K562 (cell line): Measurements from ENCODE around the gene ANKRD34A. TPM values are rescaled to one million over a fixed set of nuclear protein-coding genes. Genes with fewer than 3 reads are reported as not detected.

Source experiments
- BRD9 ChIP-seq: fragments of 450-650 bp; IDR thresholded peaks from 2 replicates; pipeline ENCODE4 v1.6.1; 2018; ENCODE audit warnings: low read depth; ENCODE audit not compliant: partially characterized antibody
- CREM ChIP-seq: IDR thresholded peaks from 2 replicates; pipeline ENCODE4 v1.6.1; 2014; ENCODE audit warnings: antibody characterized with exemption, low read depth
- FOXK1 ChIP-seq: sonication (generic); formaldehyde crosslinking; IDR thresholded peaks from 2 replicates; pipeline ENCODE4 v1.8.0; 2022; ENCODE audit warnings: missing genetic modification reagents, mild to moderate bottlenecking, borderline replicate concordance
- FOXO4 ChIP-seq: fragments of 450-650 bp; formaldehyde crosslinking; IDR thresholded peaks from 2 replicates; pipeline ENCODE4 v1.4.0; 2020; ENCODE audit warnings: mild to moderate bottlenecking, moderate library complexity
- HLTF ChIP-seq: fragments of 450-650 bp; IDR thresholded peaks from 2 replicates; pipeline ENCODE4 v1.6.1; 2016
- NR2C2 ChIP-seq, 2 experiments: fragments of 200-800 bp in 1 of 2; sonication (Bioruptor generic) in 1 of 2; sonication (generic) in 1 of 2; formaldehyde crosslinking in 1 of 2; IDR thresholded peaks; 2 replicates each; pipeline versions ENCODE4 v1.6.1 to v1.8.0; 2016 to 2022; ENCODE audit warnings: mild to moderate bottlenecking in 1 of 2, missing compliant biosample characterization in 1 of 2, missing genetic modification characterization in 1 of 2, missing genetic modification reagents in 1 of 2
- PTBP1 ChIP-seq: fragments of 200-400 bp; formaldehyde crosslinking; IDR thresholded peaks from 2 replicates; pipeline ENCODE4 v1.6.1; 2017; ENCODE audit warnings: low read depth, low read length
- RHOXF2B ChIP-seq: fragments of 250-450 bp; sonication (Bioruptor Pico); conservative IDR thresholded peaks from 2 replicates; pipeline ENCODE4 v1.5.1; 2021
- SP1 ChIP-seq: sonication (generic); formaldehyde crosslinking; IDR thresholded peaks from 2 replicates; pipeline ENCODE4 v1.8.1; 2022; ENCODE audit warnings: mild to moderate bottlenecking, missing genetic modification reagents
- SRSF7 ChIP-seq: fragments of 200-400 bp; formaldehyde crosslinking; optimal IDR thresholded peaks from 2 replicates; pipeline ENCODE3; 2017; ENCODE audit warnings: mild to moderate bottlenecking, low read depth, low read length
- TCF7 ChIP-seq: sonication (generic); IDR thresholded peaks from 2 replicates; pipeline ENCODE4 v1.6.1; 2016; ENCODE audit warnings: antibody characterized with exemption, borderline replicate concordance
- ZKSCAN8 ChIP-seq: fragments of 200-800 bp; sonication (Bioruptor generic); IDR thresholded peaks from 2 replicates; pipeline ENCODE4 v1.6.1; 2016; ENCODE audit warnings: missing genetic modification characterization, missing compliant biosample characterization
- ZNF347 ChIP-seq: fragments of 450-650 bp; formaldehyde crosslinking; IDR thresholded peaks from 2 replicates; pipeline ENCODE4 v1.4.0; 2020; ENCODE audit warnings: low read depth, mild to moderate bottlenecking, moderate library complexity
- polyA plus RNA-seq, 8 experiments: library from polyadenylated mRNA; depleted of rRNA in 4 of 8; stranded (reverse) in 5 of 8; unstranded in 3 of 8; fragments of >200 nt; fragmentation: Nextera tagmentation in 2 of 8; fragmentation: Illumina TruSeq in 1 of 8; extraction: Ambion mirVana in 2 of 8; extraction: Trizol in 1 of 8; gene quantifications; 2 replicates each; pipeline versions ENCODE4 v1.2.1 to v1.2.3, GENCODE V29; 2011 to 2014; ENCODE audit warnings: inconsistent platforms in 1 of 8, missing spikeins in 1 of 8
- total RNA-seq, 7 experiments: library from RNA; depleted of rRNA in 6 of 7; stranded (reverse); fragments of >200 nt in 6 of 7; fragmentation: Illumina TruSeq in 2 of 7; extraction: Trizol in 2 of 7; gene quantifications; 2 replicates each; pipeline versions ENCODE4 v1.2.1 to v1.2.3, GENCODE V29; 2011 to 2021; ENCODE audit warnings: low replicate concordance in 1 of 7
- TF ChIP-seq, protein P1 (sequence below): sonication (generic); formaldehyde crosslinking; IDR thresholded peaks from 2 replicates; pipeline ENCODE4 v1.8.1; 2023; ENCODE audit warnings: missing genetic modification reagents, mild to moderate bottlenecking, borderline replicate concordance
- TF ChIP-seq, protein P2 (sequence below), 2 experiments: fragments of 450-650 bp; IDR thresholded peaks; 2 replicates each; pipeline ENCODE4 v1.6.1; 2016
- TF ChIP-seq, protein P3 (sequence below): fragments of 450-650 bp; IDR thresholded peaks from 2 replicates; pipeline ENCODE4 v1.6.1; 2018; ENCODE audit warnings: mild to moderate bottlenecking, low read depth; ENCODE audit not compliant: partially characterized antibody
- TF ChIP-seq, protein P4 (sequence below): fragments of 450-650 bp; formaldehyde crosslinking; IDR thresholded peaks from 2 replicates; pipeline ENCODE4 v1.4.0; 2022; ENCODE audit warnings: missing genetic modification characterization

Gene ANKRD34A
- total and polyA plus RNA-seq, 9 of the 15 experiments (the other 6 are each of a cell fraction or from before 2014, with no cell fraction given): 0.06 to 1.6 (median 0.43) TPM

- TF ChIP-seq, protein P1, sequence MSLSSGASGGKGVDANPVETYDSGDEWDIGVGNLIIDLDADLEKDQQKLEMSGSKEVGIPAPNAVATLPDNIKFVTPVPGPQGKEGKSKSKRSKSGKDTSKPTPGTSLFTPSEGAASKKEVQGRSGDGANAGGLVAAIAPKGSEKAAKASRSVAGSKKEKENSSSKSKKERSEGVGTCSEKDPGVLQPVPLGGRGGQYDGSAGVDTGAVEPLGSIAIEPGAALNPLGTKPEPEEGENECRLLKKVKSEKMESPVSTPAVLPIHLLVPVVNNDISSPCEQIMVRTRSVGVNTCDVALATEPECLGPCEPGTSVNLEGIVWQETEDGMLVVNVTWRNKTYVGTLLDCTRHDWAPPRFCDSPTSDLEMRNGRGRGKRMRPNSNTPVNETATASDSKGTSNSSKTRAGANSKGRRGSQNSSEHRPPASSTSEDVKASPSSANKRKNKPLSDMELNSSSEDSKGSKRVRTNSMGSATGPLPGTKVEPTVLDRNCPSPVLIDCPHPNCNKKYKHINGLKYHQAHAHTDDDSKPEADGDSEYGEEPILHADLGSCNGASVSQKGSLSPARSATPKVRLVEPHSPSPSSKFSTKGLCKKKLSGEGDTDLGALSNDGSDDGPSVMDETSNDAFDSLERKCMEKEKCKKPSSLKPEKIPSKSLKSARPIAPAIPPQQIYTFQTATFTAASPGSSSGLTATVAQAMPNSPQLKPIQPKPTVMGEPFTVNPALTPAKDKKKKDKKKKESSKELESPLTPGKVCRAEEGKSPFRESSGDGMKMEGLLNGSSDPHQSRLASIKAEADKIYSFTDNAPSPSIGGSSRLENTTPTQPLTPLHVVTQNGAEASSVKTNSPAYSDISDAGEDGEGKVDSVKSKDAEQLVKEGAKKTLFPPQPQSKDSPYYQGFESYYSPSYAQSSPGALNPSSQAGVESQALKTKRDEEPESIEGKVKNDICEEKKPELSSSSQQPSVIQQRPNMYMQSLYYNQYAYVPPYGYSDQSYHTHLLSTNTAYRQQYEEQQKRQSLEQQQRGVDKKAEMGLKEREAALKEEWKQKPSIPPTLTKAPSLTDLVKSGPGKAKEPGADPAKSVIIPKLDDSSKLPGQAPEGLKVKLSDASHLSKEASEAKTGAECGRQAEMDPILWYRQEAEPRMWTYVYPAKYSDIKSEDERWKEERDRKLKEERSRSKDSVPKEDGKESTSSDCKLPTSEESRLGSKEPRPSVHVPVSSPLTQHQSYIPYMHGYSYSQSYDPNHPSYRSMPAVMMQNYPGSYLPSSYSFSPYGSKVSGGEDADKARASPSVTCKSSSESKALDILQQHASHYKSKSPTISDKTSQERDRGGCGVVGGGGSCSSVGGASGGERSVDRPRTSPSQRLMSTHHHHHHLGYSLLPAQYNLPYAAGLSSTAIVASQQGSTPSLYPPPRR (CRISPR knock-in tag): no peak
- TF ChIP-seq NR2C2 (CRISPR knock-in tag; IDR thresholded peaks at IDR 0.05) (no peak), NR2C2 (tag; IDR thresholded peaks at IDR 0.05) (no peak), SP1 (CRISPR knock-in tag) (no peak), FOXK1 (CRISPR knock-in tag) (no peak), HLTF (0 out of 2 replicates have a peak, but pooled peaks have one; percentile 8), ZNF347 (CRISPR knock-in tag) (peak; percentile 86), ZKSCAN8 (no peak; the same call in 1 of the 2 replicates), SRSF7 (no peak), PTBP1 (no peak), TCF7 (no peak), RHOXF2B (CRISPR knock-in tag) (peak; percentile 99), BRD9 (no peak), CREM (0 out of 2 replicates have a peak, but pooled peaks have one; percentile 21), FOXO4 (CRISPR knock-in tag) (peak; percentile 95)
- TF ChIP-seq, protein P2, sequence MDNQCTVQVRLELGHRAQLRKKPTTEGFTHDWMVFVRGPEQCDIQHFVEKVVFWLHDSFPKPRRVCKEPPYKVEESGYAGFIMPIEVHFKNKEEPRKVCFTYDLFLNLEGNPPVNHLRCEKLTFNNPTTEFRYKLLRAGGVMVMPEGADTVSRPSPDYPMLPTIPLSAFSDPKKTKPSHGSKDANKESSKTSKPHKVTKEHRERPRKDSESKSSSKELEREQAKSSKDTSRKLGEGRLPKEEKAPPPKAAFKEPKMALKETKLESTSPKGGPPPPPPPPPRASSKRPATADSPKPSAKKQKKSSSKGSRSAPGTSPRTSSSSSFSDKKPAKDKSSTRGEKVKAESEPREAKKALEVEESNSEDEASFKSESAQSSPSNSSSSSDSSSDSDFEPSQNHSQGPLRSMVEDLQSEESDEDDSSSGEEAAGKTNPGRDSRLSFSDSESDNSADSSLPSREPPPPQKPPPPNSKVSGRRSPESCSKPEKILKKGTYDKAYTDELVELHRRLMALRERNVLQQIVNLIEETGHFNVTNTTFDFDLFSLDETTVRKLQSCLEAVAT (IDR thresholded peaks at IDR 0.05): peak; percentile 92 to 96
- TF ChIP-seq, protein P3, sequence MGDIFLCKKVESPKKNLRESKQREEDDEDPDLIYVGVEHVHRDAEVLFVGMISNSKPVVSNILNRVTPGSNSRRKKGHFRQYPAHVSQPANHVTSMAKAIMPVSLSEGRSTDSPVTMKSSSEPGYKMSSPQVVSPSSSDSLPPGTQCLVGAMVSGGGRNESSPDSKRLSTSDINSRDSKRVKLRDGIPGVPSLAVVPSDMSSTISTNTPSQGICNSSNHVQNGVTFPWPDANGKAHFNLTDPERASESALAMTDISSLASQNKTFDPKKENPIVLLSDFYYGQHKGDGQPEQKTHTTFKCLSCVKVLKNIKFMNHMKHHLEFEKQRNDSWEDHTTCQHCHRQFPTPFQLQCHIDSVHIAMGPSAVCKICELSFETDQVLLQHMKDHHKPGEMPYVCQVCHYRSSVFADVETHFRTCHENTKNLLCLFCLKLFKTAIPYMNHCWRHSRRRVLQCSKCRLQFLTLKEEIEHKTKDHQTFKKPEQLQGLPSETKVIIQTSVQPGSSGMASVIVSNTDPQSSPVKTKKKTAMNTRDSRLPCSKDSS: no peak
- TF ChIP-seq, protein P4, sequence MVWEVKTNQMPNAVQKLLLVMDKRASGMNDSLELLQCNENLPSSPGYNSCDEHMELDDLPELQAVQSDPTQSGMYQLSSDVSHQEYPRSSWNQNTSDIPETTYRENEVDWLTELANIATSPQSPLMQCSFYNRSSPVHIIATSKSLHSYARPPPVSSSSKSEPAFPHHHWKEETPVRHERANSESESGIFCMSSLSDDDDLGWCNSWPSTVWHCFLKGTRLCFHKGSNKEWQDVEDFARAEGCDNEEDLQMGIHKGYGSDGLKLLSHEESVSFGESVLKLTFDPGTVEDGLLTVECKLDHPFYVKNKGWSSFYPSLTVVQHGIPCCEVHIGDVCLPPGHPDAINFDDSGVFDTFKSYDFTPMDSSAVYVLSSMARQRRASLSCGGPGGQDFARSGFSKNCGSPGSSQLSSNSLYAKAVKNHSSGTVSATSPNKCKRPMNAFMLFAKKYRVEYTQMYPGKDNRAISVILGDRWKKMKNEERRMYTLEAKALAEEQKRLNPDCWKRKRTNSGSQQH (CRISPR knock-in tag): peak; percentile 99
These were observed 27.5 kb upstream of the ANKRD34A start (continued) for GRCh38 chr1:145991735-145992412.
